CD14-positive monocyte (primary cell): Measurements from ENCODE around the gene FKBP3. TPM values are rescaled to one million over a fixed set of nuclear protein-coding genes. Genes with fewer than 3 reads are reported as not detected.

Experiments used
- DNase-seq, 3 donors: peaks; one replicate each; pipeline ENCODE4 v3.0.0-alpha.2; 2011 to 2022
- H2AFZ ChIP-seq: 2 replicates; pipeline ENCODE4 v1.6.0; 2012; ENCODE audit warnings: mild to moderate bottlenecking, low read depth, low read length, inconsistent platforms; ENCODE audit not compliant: insufficient read depth, poor library complexity, severe bottlenecking
- H3K27ac ChIP-seq, 2 donors: 1 replicate in 1 of 2; 2 replicates in 1 of 2; pipeline ENCODE4 v1.5.1; 2012 to 2013; ENCODE audit warnings: low read length in 2 of 2, control low read depth in 1 of 2, inconsistent platforms in 1 of 2, low read depth in 1 of 2, mild to moderate bottlenecking in 1 of 2
- H3K27me3 ChIP-seq, 2 donors: one replicate each; pipeline versions ENCODE4 v1.6.0 to v1.6.1; 2011 to 2013; ENCODE audit warnings: low read length in 2 of 2; ENCODE audit not compliant: control insufficient read depth in 2 of 2, insufficient read depth in 2 of 2
- H3K36me3 ChIP-seq, 2 donors: replicated peaks in 1 of 2; 1 replicate in 1 of 2; 2 replicates in 1 of 2; pipeline versions ENCODE4 v1.5.1 to v1.6.1; 2012 to 2013; ENCODE audit warnings: low read length in 2 of 2, control low read depth in 1 of 2, inconsistent platforms in 1 of 2, mild to moderate bottlenecking in 1 of 2; ENCODE audit not compliant: insufficient read depth in 2 of 2, control insufficient read depth in 1 of 2
- H3K4me1 ChIP-seq, 2 donors: 1 replicate in 1 of 2; 2 replicates in 1 of 2; pipeline versions ENCODE4 v1.5.1 to v1.6.1; 2012 to 2013; ENCODE audit warnings: low read length in 2 of 2, control low read depth in 1 of 2, inconsistent platforms in 1 of 2, mild to moderate bottlenecking in 1 of 2, moderate library complexity in 1 of 2; ENCODE audit not compliant: insufficient read depth in 2 of 2, control insufficient read depth in 1 of 2
- H3K4me2 ChIP-seq: replicated peaks from 2 replicates; pipeline ENCODE3; 2012; ENCODE audit warnings: low read length, moderate library complexity, mild to moderate bottlenecking; ENCODE audit not compliant: poor library complexity, severe bottlenecking; ENCODE audit errors: extremely low read depth
- H3K4me3 ChIP-seq, 3 experiments: fragments of 200-600 bp in 1 of 3; sonication (generic) in 1 of 3; replicated peaks in 1 of 3; 1 replicate in 2 of 3; 2 replicates in 1 of 3; pipeline ENCODE4 v1.5.1; 2011 to 2013; ENCODE audit warnings: low read length in 3 of 3, mild to moderate bottlenecking in 3 of 3, control low read depth in 2 of 3, low read depth in 2 of 3, inconsistent platforms in 1 of 3, moderate library complexity in 1 of 3
- H3K79me2 ChIP-seq: 2 replicates; pipeline ENCODE4 v1.6.0; 2012; ENCODE audit warnings: mild to moderate bottlenecking, control low read depth, inconsistent platforms, low read length, moderate library complexity; ENCODE audit not compliant: insufficient read depth
- H3K9ac ChIP-seq: 2 replicates; pipeline ENCODE4 v1.6.0; 2017; ENCODE audit warnings: low read length, mild to moderate bottlenecking; ENCODE audit not compliant: insufficient read depth, poor library complexity, severe bottlenecking
- H3K9me3 ChIP-seq, 2 donors: replicated peaks in 1 of 2; 1 replicate in 1 of 2; 2 replicates in 1 of 2; pipeline versions ENCODE4 v1.5.1 to v1.6.1; 2012 to 2013; ENCODE audit warnings: low read length in 2 of 2, control low read depth in 1 of 2; ENCODE audit not compliant: control insufficient read depth in 1 of 2, insufficient read depth in 1 of 2
- H4K20me1 ChIP-seq: 2 replicates; pipeline ENCODE4 v1.6.0; 2012; ENCODE audit warnings: mild to moderate bottlenecking, low read length, control low read depth, moderate library complexity; ENCODE audit not compliant: insufficient read depth
- H3K27ac Mint-ChIP-seq, 7 donors: one replicate each; pipeline ENCODE4 v1.8.0; 2020; ENCODE audit warnings: mild to moderate bottlenecking in 7 of 7, mixed read lengths in 7 of 7, moderate library complexity in 6 of 7, inconsistent platforms in 2 of 7
- H3K27me3 Mint-ChIP-seq, 3 donors: one replicate each; pipeline ENCODE4 v1.8.0; 2021 to 2022; ENCODE audit warnings: low read depth in 3 of 3, mild to moderate bottlenecking in 3 of 3, mixed read lengths in 3 of 3, moderate library complexity in 3 of 3, inconsistent platforms in 1 of 3
- H3K36me3 Mint-ChIP-seq, 2 donors: one replicate each; pipeline ENCODE4 v1.8.0; 2020; ENCODE audit warnings: mixed read lengths in 2 of 2, inconsistent platforms in 1 of 2, mild to moderate bottlenecking in 1 of 2
- H3K4me1 Mint-ChIP-seq: one replicate; pipeline ENCODE4 v1.8.0; 2020; ENCODE audit warnings: mild to moderate bottlenecking, mixed read lengths
- H3K4me3 Mint-ChIP-seq, 2 donors: one replicate each; pipeline ENCODE4 v1.8.0; 2020; ENCODE audit warnings: mild to moderate bottlenecking in 2 of 2, mixed read lengths in 2 of 2, moderate library complexity in 1 of 2
- H3K9me3 Mint-ChIP-seq, 7 donors: one replicate each; pipeline ENCODE4 v1.8.0; 2020 to 2022; ENCODE audit warnings: mixed read lengths in 7 of 7, mild to moderate bottlenecking in 6 of 7, moderate library complexity in 6 of 7, inconsistent platforms in 2 of 7
- CTCF ChIP-seq: fragments of 200-600 bp; IDR thresholded peaks from one replicate; pipeline ENCODE4 v1.8.0; 2022; ENCODE audit warnings: antibody characterized with exemption, mild to moderate bottlenecking
- WGBS: methylation state at CpG from one replicate; pipeline ENCODE4 v1.1.5; 2013; ENCODE audit warnings: missing lambda C conversion rate; ENCODE audit not compliant: insufficient coverage; 5-methylcytosine and 5-hydroxymethylcytosine counted together
- intact Hi-C, 2 donors: fragments of 100-400 bp; cut with micrococcal nuclease; formaldehyde crosslinking; loops; one replicate each; pipeline versions ENCODE4 v1.15.0 to v1.15.1; 2023
- polyA plus RNA-seq, 3 donors: library from polyadenylated mRNA; depleted of rRNA in 1 of 3; unstranded in 2 of 3; stranded (reverse) in 1 of 3; fragments of 300-500 nt in 2 of 3; fragments of >200 nt in 1 of 3; fragmentation: Illumina TruSeq in 2 of 3; gene quantifications; 1 replicate in 2 of 3; 2 replicates in 1 of 3; pipeline ENCODE4 v1.2.3, GENCODE V29; 2012 to 2021

The FKBP3 gene
- polyA plus RNA-seq, 3 donors, result 18.1 to 50.3 (median 42.5) TPM

- Histone ChIP-seq H3K36me3 (peaks cover 7 to 12% of the 10 kb centered on the region in 2 donors), H4K20me1 (no peaks in the 10 kb centered on the region), H3K9ac (peak overlapping the region; percentile 82), H3K9me3 (no peaks in the 10 kb centered on the region), H3K79me2 (peaks cover 62% of the 10 kb centered on the region), H3K4me2 (peak overlapping the region; percentile 88), H3K27ac (peak overlapping the region; percentile 73 to 87), H3K4me3 (peak overlapping the region; percentile 59 to 99 (median 91)), H2AFZ (peak overlapping the region; percentile 99), H3K27me3 (no peaks in the 10 kb centered on the region), H3K4me1 (peaks cover 19 to 28% of the 10 kb centered on the region in 2 donors)
- peak overlapping the region; percentile 98 to 99 for H3K4me3 Mint-ChIP-seq
- DNase-seq, result no peak
- peak overlapping the region; percentile 92 to 98 (median 97) for H3K27ac Mint-ChIP-seq
- intact Hi-C loops, result loop anchor here (2.0 to 5.0 kb wide), 4 partner anchors 51 to 236 kb away; partner anchors contain the start of genes MIS18BP1 (in 2 of the 2), PRPF39 (in 1 of the 2) and TOGARAM1 (in 1 of the 2)
- 0% methylated on average over 5 of the region's 9 CpGs for WGBS
- H3K4me1 Mint-ChIP-seq, result peaks cover 28% of the 10 kb centered on the region
- no peak for TF ChIP-seq CTCF
- no peaks in the 10 kb centered on the region for H3K27me3 Mint-ChIP-seq
- H3K9me3 Mint-ChIP-seq, result peaks cover 0 to 2% (median 0%) of the 10 kb centered on the region in 7 donors
- H3K36me3 Mint-ChIP-seq, result peaks cover 2 to 3% of the 10 kb centered on the region in 2 donors
These were observed 614 bp downstream of the FKBP3 start for GRCh38 chr14:45133683-45134050.

GRCh38 chr14:45128963-45129629 lies 5.2 kb downstream of the FKBP3 start:
- Mint-ChIP-seq H3K27me3 (peaks cover 0 to 1% (median 0%) of the 10 kb centered on the region in 3 donors), H3K9me3 (peaks cover 0 to 2% (median 0%) of the 10 kb centered on the region in 7 donors)
- peaks cover 36% of the 10 kb centered on the region for H3K79me2 ChIP-seq

More at GRCh38 chr14:45128963-45129629, 5.2 kb downstream of the FKBP3 start:
- no peak overlapping the region for H2AFZ ChIP-seq
- no peaks in the 10 kb centered on the region for H4K20me1 ChIP-seq
- H3K4me1 Mint-ChIP-seq, result peaks cover 7% of the 10 kb centered on the region
- no peaks in the 10 kb centered on the region for H3K27me3 ChIP-seq
- H3K36me3 Mint-ChIP-seq, result peaks cover 20 to 33% of the 10 kb centered on the region in 2 donors
- H3K4me3 ChIP-seq, result no peak overlapping the region
- WGBS, result no CpG with 5 or more reads among the region's 1 CpG
- TF ChIP-seq CTCF, result no peak
- DNase-seq, result no peak
- H3K27ac Mint-ChIP-seq, result no peak overlapping the region
- peaks cover 30 to 44% of the 10 kb centered on the region in 2 donors for H3K36me3 ChIP-seq
- H3K4me3 Mint-ChIP-seq, result no peak overlapping the region
- H3K9ac ChIP-seq, result no peak overlapping the region
- intact Hi-C loops, result no loop called here
- no peak overlapping the region for H3K4me2 ChIP-seq
- no peak overlapping the region for H3K27ac ChIP-seq
- H3K4me1 ChIP-seq, result peaks cover 6 to 9% of the 10 kb centered on the region in 2 donors
- H3K9me3 ChIP-seq, result no peaks in the 10 kb centered on the region
